MM.1S (cell line): Measurements from ENCODE around the gene PPM1E.

ENCODE experiments used
- CTCF ChIP-seq: fragments of 300-600 bp; sonication (generic); IDR thresholded peaks from 2 replicates; pipeline ENCODE4 v1.5.1; 2016; ENCODE audit warnings: antibody characterized with exemption, low read length, mixed read lengths
- EZH2 ChIP-seq: fragments of 300-600 bp; sonication (generic); optimal IDR thresholded peaks from 2 replicates; pipeline ENCODE3; 2017; ENCODE audit warnings: low read depth, mild to moderate bottlenecking, antibody characterized with exemption, low read length, mixed read lengths
- EZH2phosphoT487 ChIP-seq: fragments of 300-600 bp; sonication (generic); IDR thresholded peaks from 2 replicates; pipeline ENCODE4 v1.6.1; 2018; ENCODE audit warnings: antibody characterized with exemption, low read length

GRCh38 chr17:58728798-58729197, 26.9 kb upstream of the PPM1E start:
- TF ChIP-seq EZH2phosphoT487 = no peak
- TF ChIP-seq CTCF = no peak
- no peak for TF ChIP-seq EZH2
